ENCODE results near the gene TFG. TPM values are rescaled to one million over a fixed set of nuclear protein-coding genes. Genes with fewer than 3 reads are reported as not detected.

The TFG gene
- total and polyA plus RNA-seq, 11 donors = 54.9 to 115 (median 90.5) TPM

DNA sequence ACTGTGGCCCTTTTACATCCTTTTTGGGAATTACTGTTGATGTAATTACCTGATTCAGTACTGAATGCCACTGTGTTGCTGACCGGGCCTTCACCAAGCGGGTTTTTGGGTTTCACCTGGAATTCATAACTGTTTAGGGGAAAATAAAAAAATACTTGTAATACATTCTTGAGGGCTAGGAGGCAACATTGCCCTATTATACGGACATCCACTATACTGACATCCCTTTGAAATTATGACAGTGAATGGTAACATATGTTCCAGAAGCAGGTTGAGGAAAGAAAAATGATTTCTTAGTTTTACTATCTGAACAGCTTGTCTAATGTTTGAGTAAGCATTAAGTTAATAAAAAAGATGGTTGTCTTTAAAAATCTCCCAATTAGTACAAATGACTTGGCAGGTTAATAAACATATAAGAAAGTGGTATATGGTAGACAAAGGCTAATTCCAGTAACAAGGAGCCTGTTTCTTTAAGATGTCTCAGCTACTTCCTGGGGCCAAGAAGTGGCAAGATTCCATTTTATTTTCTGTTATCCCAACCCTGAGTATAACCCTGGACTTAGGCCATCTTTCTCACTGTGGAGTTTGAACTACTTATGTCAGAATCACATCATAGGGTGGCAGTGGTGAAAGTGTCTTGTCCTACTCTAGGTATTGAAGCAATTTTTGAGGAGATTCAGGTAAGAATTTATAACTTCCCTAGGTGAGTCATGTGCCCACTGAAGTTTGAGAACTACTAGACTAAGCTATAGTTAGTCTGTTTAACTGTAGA is 45.5 kb downstream of the TFG start:
- DNase-seq (no peak), ATAC-seq (peak in 2 of 4 donors; percentile 40 to 60)
- intact Hi-C loops (cut with DNase I) = no loop called here
- TF ChIP-seq POLR2A (IDR thresholded peaks at IDR 0.05) = no peak
- no peak for TF ChIP-seq CTCF (IDR thresholded peaks at IDR 0.05)
- Histone ChIP-seq H3K4me1 (peaks cover 0 to 40% (median 12%) of the 10 kb centered on the region in 12 donors), H3K27me3 (no peaks in the 10 kb centered on the region), H3K27ac (peak overlapping the region in 1 of 12 donors; percentile 1), H3K36me3 (peaks cover 0 to 59% (median 41%) of the 10 kb centered on the region in 9 donors), H3K4me3 (no peak overlapping the region), H3K9me3 (no peaks in the 10 kb centered on the region)
- 65 to 88% (median 71%) methylated on average over 3 of the region's 3 CpGs for WGBS, 4 donors

GRCh38 chr3:100756441-100756840 is 47.1 kb downstream of the TFG start:
- ATAC-seq = peak in 3 of 4 donors; percentile 35 to 48 (median 40)
- TF ChIP-seq CTCF (IDR thresholded peaks at IDR 0.05) (no peak), POLR2A (IDR thresholded peaks at IDR 0.05) (no peak)
- H3K27me3 ChIP-seq = no peaks in the 10 kb centered on the region
- peak in 2 of 5 donors; percentile 13 to 24 for DNase-seq
- peaks cover 0 to 50% (median 12%) of the 10 kb centered on the region in 12 donors for H3K4me1 ChIP-seq
- intact Hi-C loops (cut with DNase I) = no loop called here
- no peak overlapping the region for H3K4me3 ChIP-seq
- peaks cover 0 to 45% (median 24%) of the 10 kb centered on the region in 9 donors for H3K36me3 ChIP-seq
- H3K9me3 ChIP-seq = no peaks in the 10 kb centered on the region
- H3K27ac ChIP-seq = peak overlapping the region in 6 of 12 donors; percentile 2 to 59 (median 24)
- WGBS, 4 donors = 9 to 32% (median 24%) methylated on average over 2 of the region's 2 CpGs

- H3K27ac ChIP-seq = no peak overlapping the region
- WGBS, 4 donors = 56 to 75% (median 56%) methylated on average over 3 of the region's 3 CpGs
- intact Hi-C loops (cut with DNase I) = no loop called here
These were observed 49.9 kb downstream of the TFG start for GRCh38 chr3:100759159-100759558.

More at GRCh38 chr3:100759159-100759558, 49.9 kb downstream of the TFG start:
- Histone ChIP-seq H3K9me3 (no peaks in the 10 kb centered on the region), H3K27me3 (no peaks in the 10 kb centered on the region), H3K4me1 (peaks cover 0 to 46% (median 12%) of the 10 kb centered on the region in 12 donors), H3K4me3 (no peak overlapping the region), H3K36me3 (peaks cover 0 to 18% (median 0%) of the 10 kb centered on the region in 9 donors)
- no peak for DNase-seq
- no peak for ATAC-seq
- TF ChIP-seq POLR2A (IDR thresholded peaks at IDR 0.05) = no peak
- no peak for TF ChIP-seq CTCF (IDR thresholded peaks at IDR 0.05)
